Measurements from ENCODE around the gene SLC24A3. TPM values are rescaled to one million over a fixed set of nuclear protein-coding genes. Genes with fewer than 3 reads are reported as not detected.

SLC24A3 gene
- total and polyA plus RNA-seq, 2 experiments from 2014 or later, result 0.81 to 2.5 TPM

DNA sequence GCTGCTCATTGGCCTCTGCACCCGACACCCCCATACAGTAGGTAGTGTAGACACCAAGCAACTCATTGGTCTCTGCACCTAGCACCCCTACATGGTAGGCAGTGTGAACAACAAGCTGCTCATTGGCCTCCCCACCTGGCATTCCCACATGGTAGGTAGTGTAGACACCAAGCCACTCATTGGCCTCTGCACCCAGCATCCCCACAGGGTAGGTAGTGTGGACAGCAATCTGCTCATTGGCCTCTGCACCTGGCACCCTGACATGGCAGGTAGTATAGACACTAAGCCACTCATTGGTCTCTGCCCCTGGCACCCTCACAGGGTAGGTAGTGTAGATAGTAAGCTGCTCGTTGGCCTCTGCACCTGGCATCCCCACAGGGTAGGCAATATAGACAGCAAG, 226.0 kb downstream of the SLC24A3 start (continued):
- TF ChIP-seq, protein P1, sequence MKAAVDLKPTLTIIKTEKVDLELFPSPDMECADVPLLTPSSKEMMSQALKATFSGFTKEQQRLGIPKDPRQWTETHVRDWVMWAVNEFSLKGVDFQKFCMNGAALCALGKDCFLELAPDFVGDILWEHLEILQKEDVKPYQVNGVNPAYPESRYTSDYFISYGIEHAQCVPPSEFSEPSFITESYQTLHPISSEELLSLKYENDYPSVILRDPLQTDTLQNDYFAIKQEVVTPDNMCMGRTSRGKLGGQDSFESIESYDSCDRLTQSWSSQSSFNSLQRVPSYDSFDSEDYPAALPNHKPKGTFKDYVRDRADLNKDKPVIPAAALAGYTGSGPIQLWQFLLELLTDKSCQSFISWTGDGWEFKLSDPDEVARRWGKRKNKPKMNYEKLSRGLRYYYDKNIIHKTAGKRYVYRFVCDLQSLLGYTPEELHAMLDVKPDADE (IDR thresholded peaks at IDR 0.05), result no peak
- no peak for TF ChIP-seq CREB1 (CRISPR knock-in tag; IDR thresholded peaks at IDR 0.05; ENCODE audit: low read depth)
- TF ChIP-seq JUNB (IDR thresholded peaks at IDR 0.05; ENCODE audit: unreplicated experiment), result no peak
- no peak for TF ChIP-seq ZNF114 (CRISPR knock-in tag; IDR thresholded peaks at IDR 0.05)
- no peak for TF ChIP-seq STAT1 (IDR thresholded peaks at IDR 0.05; ENCODE audit: unreplicated experiment)

- Histone ChIP-seq H3K36me3 (ENCODE audit: insufficient read depth) (no peaks in the 10 kb centered on the region), H3K4me2 (no peak overlapping the region), H3F3A (replicated peaks; ENCODE audit: low read depth) (no peaks in the 10 kb centered on the region), H3K79me2 (replicated peaks; ENCODE audit: insufficient read depth) (no peaks in the 10 kb centered on the region), H4K20me1 (replicated peaks; ENCODE audit: insufficient read depth) (no peaks in the 10 kb centered on the region), H3K9me2 (ENCODE audit: insufficient read depth) (0 out of 2 replicates have a peak, but pooled peaks cover 4% of the 10 kb centered on the region), H3K4me3 (no peak overlapping the region), H3K27me3 (ENCODE audit: insufficient read depth) (no peaks in the 10 kb centered on the region), H3K4me1 (ENCODE audit: insufficient read depth) (no peaks in the 10 kb centered on the region), H2AFZ (no peak overlapping the region), H3K27ac (ENCODE audit: low read depth) (no peak overlapping the region)
- TF ChIP-seq NANOG (IDR thresholded peaks at IDR 0.05; ENCODE audit: borderline replicate concordance) (no peak), EZH2phosphoT487 (IDR thresholded peaks at IDR 0.05; ENCODE audit: unreplicated experiment) (no peak), CREB1 (CRISPR knock-in tag; IDR thresholded peaks at IDR 0.05; ENCODE audit: low read depth) (no peak), POLR2AphosphoS5 (IDR thresholded peaks at IDR 0.05; ENCODE audit: low read depth) (no peak)
- no peak overlapping the region for H3K27ac Mint-ChIP-seq
- no peaks in the 10 kb centered on the region for H3K4me1 Mint-ChIP-seq
- no peak for ATAC-seq
- no peak for DNase-seq (ENCODE audit: low spot score)
- no peaks in the 10 kb centered on the region for H3K36me3 Mint-ChIP-seq (ENCODE audit: low read depth)
- no peak overlapping the region for H3K4me3 Mint-ChIP-seq
- H3K9me3 Mint-ChIP-seq, result peaks cover 12% of the 10 kb centered on the region; the same call in 2 of the 3 replicates
- peaks cover 2% of the 10 kb centered on the region for H3K27me3 Mint-ChIP-seq (ENCODE audit: insufficient read depth, low read depth, poor library complexity)
Measured at GRCh38 chr20:19440660-19441527, 228.5 kb downstream of the SLC24A3 start.

- Mint-ChIP-seq H3K27me3 (ENCODE audit: insufficient read depth, low read depth, poor library complexity) (no peaks in the 10 kb centered on the region), H3K27ac (no peak overlapping the region)
- no peaks in the 10 kb centered on the region for H3K36me3 ChIP-seq (ENCODE audit: insufficient read depth)
- TF ChIP-seq POLR2AphosphoS5 (IDR thresholded peaks at IDR 0.05; ENCODE audit: low read depth), result no peak
- no peak for TF ChIP-seq CTCF (conservative IDR thresholded peaks at IDR 0.05; ENCODE audit: low read depth in 2 of 2)
- no peak for TF ChIP-seq REST (IDR thresholded peaks at IDR 0.05; ENCODE audit: unreplicated experiment)
- TF ChIP-seq NANOG (IDR thresholded peaks at IDR 0.05; ENCODE audit: borderline replicate concordance), result no peak
- TF ChIP-seq, protein P1 (IDR thresholded peaks at IDR 0.05), result no peak
- no peak for TF ChIP-seq EZH2 (IDR thresholded peaks at IDR 0.05; ENCODE audit: low read depth, unreplicated experiment)
Measured at GRCh38 chr20:19446246-19446645, 233.8 kb downstream of the SLC24A3 start.

More at GRCh38 chr20:19446246-19446645, 233.8 kb downstream of the SLC24A3 start:
- Histone ChIP-seq H4K20me1 (replicated peaks; ENCODE audit: insufficient read depth) (no peaks in the 10 kb centered on the region), H3F3A (replicated peaks; ENCODE audit: low read depth) (no peaks in the 10 kb centered on the region), H3K4me3 (no peak overlapping the region), H3K4me2 (no peak overlapping the region), H3K9me2 (ENCODE audit: insufficient read depth) (no peaks in the 10 kb centered on the region), H3K27ac (ENCODE audit: low read depth) (no peak overlapping the region), H3K4me1 (ENCODE audit: insufficient read depth) (no peaks in the 10 kb centered on the region), H3K27me3 (ENCODE audit: insufficient read depth) (no peaks in the 10 kb centered on the region), H2AFZ (no peak overlapping the region), H3K79me2 (replicated peaks; ENCODE audit: insufficient read depth) (no peaks in the 10 kb centered on the region)
- DNase-seq (ENCODE audit: low spot score) (no peak), ATAC-seq (no peak)
- Mint-ChIP-seq H3K36me3 (ENCODE audit: low read depth) (no peaks in the 10 kb centered on the region), H3K4me3 (no peak overlapping the region), H3K9me3 (peaks cover 12% of the 10 kb centered on the region; the same call in 2 of the 3 replicates), H3K4me1 (no peaks in the 10 kb centered on the region)
